ENCODE measurements around the gene CDK19. TPM values are rescaled to one million over a fixed set of nuclear protein-coding genes. Genes with fewer than 3 reads are reported as not detected.
"Not testable (repeated sequence)": the region's sequence is repeated elsewhere in the genome, so short reads cannot be mapped to it uniquely, and the experiment has no call there.

CDK19 gene
- total RNA-seq, 6 donors from 2014 or later: 5.2 to 20.4 (median 12.4) TPM

DNA sequence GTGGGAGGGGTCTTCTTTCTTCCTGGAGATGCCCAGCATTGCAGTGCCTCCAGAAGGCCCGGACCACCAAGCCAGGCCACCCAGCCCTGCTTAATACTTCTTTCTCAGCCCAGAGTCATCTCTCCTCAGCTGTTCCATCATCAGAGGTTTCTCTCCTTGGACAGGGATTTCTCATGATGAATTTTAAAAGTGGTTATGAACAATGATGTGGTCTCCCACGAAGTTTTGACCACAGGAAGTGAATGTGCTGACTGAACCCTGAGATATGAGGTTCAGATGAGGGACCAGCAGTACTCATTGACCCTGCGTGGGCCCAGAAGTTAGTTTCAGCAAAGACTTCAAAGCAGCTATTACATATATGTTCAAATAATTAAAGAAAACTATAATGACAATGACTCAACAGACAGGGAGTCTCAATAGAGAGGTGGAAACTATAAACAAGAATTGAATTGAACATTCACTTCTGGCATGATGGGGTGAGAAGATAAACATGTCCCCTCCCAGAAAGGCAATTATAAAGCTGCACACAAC is 224.4 kb downstream of the CDK19 start:
- H3K4me1 ChIP-seq: no peaks in the 10 kb centered on the region
- H3K4me3 ChIP-seq: no peak overlapping the region
- no peaks in the 10 kb centered on the region for H3K9me3 ChIP-seq
- TF ChIP-seq EP300 (IDR thresholded peaks at IDR 0.05) (no peak), POLR2AphosphoS5 (IDR thresholded peaks at IDR 0.05) (no peak), POLR2A (IDR thresholded peaks at IDR 0.05) (no peak)
- TF ChIP-seq, protein P1, sequence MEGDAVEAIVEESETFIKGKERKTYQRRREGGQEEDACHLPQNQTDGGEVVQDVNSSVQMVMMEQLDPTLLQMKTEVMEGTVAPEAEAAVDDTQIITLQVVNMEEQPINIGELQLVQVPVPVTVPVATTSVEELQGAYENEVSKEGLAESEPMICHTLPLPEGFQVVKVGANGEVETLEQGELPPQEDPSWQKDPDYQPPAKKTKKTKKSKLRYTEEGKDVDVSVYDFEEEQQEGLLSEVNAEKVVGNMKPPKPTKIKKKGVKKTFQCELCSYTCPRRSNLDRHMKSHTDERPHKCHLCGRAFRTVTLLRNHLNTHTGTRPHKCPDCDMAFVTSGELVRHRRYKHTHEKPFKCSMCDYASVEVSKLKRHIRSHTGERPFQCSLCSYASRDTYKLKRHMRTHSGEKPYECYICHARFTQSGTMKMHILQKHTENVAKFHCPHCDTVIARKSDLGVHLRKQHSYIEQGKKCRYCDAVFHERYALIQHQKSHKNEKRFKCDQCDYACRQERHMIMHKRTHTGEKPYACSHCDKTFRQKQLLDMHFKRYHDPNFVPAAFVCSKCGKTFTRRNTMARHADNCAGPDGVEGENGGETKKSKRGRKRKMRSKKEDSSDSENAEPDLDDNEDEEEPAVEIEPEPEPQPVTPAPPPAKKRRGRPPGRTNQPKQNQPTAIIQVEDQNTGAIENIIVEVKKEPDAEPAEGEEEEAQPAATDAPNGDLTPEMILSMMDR (IDR thresholded peaks at IDR 0.05): no peak
- ATAC-seq (ENCODE audit: low FRiP score in 2 of 2): no peak
- H3K36me3 ChIP-seq: no peaks in the 10 kb centered on the region
- WGBS, 2 donors: 60 to 66% methylated on average over 3 of the region's 3 CpGs
- no peaks in the 10 kb centered on the region for H3K27me3 ChIP-seq
- H3K27ac ChIP-seq: no peak overlapping the region
- no peak for DNase-seq

DNA sequence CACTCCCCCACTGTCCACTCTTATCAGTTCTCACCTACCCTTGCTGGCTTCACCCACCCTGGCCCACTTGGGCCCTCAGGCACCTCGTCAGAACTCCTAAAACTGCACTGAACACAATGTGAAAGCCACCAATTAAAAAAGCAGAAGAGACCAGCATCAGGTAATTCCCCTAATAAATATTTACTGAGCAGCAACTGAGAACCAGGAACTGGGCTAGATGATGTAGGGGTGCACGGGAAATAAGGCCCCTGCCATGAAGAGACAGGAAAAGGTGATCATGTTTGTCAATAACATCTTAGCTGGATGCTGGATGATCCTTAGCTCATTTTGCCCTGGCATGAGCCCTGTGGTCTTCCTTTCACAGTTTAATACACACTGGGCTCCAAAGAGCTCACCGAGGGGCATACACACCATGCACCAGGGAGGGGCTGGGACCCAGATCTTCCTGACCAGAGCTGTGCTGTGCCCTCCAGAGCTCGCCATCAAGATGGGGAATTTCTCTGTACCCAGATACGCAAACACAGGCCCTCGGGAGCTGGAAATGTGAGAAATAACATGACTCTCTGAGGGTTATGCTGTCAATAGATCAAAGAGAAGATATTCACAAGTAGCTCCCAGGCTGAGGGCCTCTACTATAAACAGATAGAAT is 225.3 kb downstream of the CDK19 start:
- no peaks in the 10 kb centered on the region for H3K9me3 ChIP-seq
- no peak overlapping the region for H3K4me3 ChIP-seq
- H3K4me1 ChIP-seq: no peaks in the 10 kb centered on the region
- DNase-seq (no peak), ATAC-seq (ENCODE audit: low FRiP score in 2 of 2) (peak; percentile 30 to 38)
- H3K36me3 ChIP-seq: no peaks in the 10 kb centered on the region
- TF ChIP-seq EP300 (IDR thresholded peaks at IDR 0.05) (no peak), POLR2A (IDR thresholded peaks at IDR 0.05) (no peak), POLR2AphosphoS5 (IDR thresholded peaks at IDR 0.05) (no peak)
- TF ChIP-seq, protein P1 (IDR thresholded peaks at IDR 0.05): no peak
- H3K27me3 ChIP-seq: no peaks in the 10 kb centered on the region
- WGBS, 2 donors: 60 to 72% methylated on average over 6 of the region's 6 CpGs
- H3K27ac ChIP-seq: no peak overlapping the region

DNA sequence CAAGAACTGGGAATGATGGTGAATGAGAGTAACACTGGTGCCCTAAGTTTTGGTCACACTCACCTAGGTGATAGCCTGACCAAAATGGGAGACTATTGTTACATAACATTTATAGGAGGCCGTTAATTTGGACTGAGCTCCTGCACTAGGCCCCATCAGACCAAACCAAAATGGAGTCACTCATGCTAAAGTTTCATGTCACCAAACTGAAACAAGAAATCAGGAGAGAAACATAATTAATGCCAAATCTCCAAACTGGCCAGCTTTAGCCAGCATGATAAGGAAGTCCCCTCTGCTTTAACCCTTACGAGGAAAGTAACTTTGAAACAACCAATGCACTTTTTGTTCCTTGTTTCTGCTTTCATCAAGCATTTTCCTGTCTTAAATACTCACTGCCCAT is 227.9 kb downstream of the CDK19 start:
- no peak overlapping the region for H3K27ac ChIP-seq
- no peaks in the 10 kb centered on the region for H3K4me1 ChIP-seq
- no peak for ATAC-seq (ENCODE audit: low FRiP score in 2 of 2)

DNA sequence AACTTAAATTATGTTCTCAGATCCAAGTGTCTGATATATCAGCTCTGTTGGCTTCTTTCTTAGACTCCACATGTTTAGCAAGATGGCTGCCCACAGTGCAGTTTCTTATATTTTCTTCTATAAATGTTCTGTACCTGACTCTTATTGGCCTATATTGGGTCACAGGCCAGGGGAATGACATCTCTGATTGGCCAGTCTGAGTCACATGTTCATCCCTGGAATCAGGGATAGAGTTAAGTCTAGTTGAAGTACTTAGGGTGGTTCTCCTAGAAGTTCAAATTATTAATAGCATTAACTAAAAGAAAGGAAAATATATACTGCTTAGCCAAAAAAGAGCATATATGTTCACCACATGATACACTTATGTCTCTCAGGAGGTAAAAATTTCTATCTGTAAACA is 233.6 kb downstream of the CDK19 start:
- no peaks in the 10 kb centered on the region for H3K9me3 ChIP-seq
- H3K27ac ChIP-seq: no peak overlapping the region
- H3K4me3 ChIP-seq: no peak overlapping the region
- no peaks in the 10 kb centered on the region for H3K36me3 ChIP-seq
- TF ChIP-seq EP300 (IDR thresholded peaks at IDR 0.05) (no peak), POLR2A (IDR thresholded peaks at IDR 0.05) (no peak), POLR2AphosphoS5 (IDR thresholded peaks at IDR 0.05) (no peak)
- TF ChIP-seq, protein P1 (IDR thresholded peaks at IDR 0.05): no peak
- no peaks in the 10 kb centered on the region for H3K27me3 ChIP-seq
- ATAC-seq (ENCODE audit: low FRiP score in 2 of 2): no peak
- DNase-seq: no peak
- no peaks in the 10 kb centered on the region for H3K4me1 ChIP-seq

More for the DNA sequence above, 227.9 kb downstream of the CDK19 start:
- DNase-seq: no peak
- TF ChIP-seq POLR2A (IDR thresholded peaks at IDR 0.05) (no peak), EP300 (IDR thresholded peaks at IDR 0.05) (no peak), POLR2AphosphoS5 (IDR thresholded peaks at IDR 0.05) (no peak)
- TF ChIP-seq, protein P1 (IDR thresholded peaks at IDR 0.05): no peak
- Histone ChIP-seq H3K4me3 (no peak overlapping the region), H3K36me3 (no peaks in the 10 kb centered on the region), H3K27me3 (no peaks in the 10 kb centered on the region), H3K9me3 (no peaks in the 10 kb centered on the region)
- 79 to 93% methylated on average over 2 of the region's 2 CpGs for WGBS, 2 donors

DNA sequence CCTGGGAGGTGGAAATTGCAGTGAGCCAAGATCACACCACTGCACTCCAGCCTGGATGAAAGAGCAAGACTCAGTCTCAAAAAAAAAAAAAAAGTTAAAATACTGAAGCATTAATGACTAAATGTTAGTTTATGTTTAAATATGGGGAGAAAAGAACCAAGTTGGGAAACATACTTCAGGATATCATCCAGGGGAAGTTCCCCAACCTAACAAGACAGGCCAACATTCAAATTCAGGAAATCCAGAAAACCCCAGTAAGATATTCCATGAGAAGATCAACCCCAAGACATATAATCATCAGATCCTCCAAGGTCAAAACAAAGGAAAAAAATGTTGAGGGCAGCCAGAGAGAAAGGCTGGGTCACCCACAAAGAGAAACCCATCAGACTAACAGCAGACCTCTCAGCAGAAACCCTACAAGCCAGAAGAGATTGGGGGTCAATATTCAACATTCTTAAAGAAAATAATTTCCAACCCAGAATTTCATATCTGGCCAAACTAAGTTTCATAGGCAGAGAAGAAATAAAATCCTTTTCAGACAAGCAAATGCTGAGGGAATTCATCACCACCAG is 237.6 kb downstream of the CDK19 start:
- not testable (repeated sequence) for H3K36me3 ChIP-seq; H3K4me1 ChIP-seq; ATAC-seq (ENCODE audit: low FRiP score in 2 of 2); H3K9me3 ChIP-seq; H3K27ac ChIP-seq; DNase-seq; H3K4me3 ChIP-seq; H3K27me3 ChIP-seq

Data from upper lobe of left lung (tissue), 6 donors.